ENCODE data around the gene MTERF4. TPM values are rescaled to one million over a fixed set of nuclear protein-coding genes. Genes with fewer than 3 reads are reported as not detected.
A peak's percentile ranks its signal among the peaks of the same experiment; 100 is the strongest.

MTERF4 gene
- total and polyA plus RNA-seq, 2 of the 8 experiments (the other 6 are each of a cell fraction or from before 2014, with no cell fraction given) = 25.9 to 28.5 TPM

DNA sequence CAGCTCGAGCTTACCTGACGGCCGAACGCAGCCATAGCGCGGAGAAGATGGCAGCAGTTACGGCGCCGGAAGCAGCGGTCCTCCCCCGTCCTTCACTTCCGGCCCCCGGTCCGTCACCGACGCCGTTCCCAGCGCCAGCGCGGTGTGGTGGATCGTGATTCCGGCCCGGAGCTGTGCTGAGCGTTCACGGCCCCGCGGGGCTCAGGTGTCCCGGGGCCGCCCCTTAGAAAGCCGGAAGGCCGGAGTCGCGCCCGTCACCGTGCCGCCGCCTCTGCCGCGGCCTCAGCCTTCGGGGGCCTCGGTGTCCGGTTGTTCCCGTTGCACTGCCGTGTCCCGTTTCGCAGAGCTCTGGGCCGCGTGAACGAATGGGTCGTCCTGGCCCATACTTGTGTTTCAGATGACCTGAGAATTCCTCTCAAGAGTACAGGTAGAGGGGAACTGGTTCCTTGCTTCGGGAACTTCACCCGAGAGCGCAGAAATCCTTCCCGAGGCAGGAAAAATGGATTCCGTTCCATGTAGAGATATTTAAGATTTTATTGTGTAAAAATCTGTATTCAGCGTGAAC lies at the start of gene MTERF4 (continued):
- TF ChIP-seq CHD7 (IDR thresholded peaks at IDR 0.05; ENCODE audit: insufficient replicate concordance, low read length) (no peak), CBX5 (IDR thresholded peaks at IDR 0.05; ENCODE audit: low read depth, low read length) (no peak), FOSL1 (IDR thresholded peaks at IDR 0.05; ENCODE audit: insufficient read depth, low read depth, low read length) (no peak), ASH2L (IDR thresholded peaks at IDR 0.05; ENCODE audit: low read length) (peak; percentile 86), RBBP5 (IDR thresholded peaks at IDR 0.05; ENCODE audit: borderline replicate concordance, low read depth, low read length) (peak; percentile 85; the same call in 1 of the 2 replicates), MAFK (IDR thresholded peaks at IDR 0.05; ENCODE audit: low read depth, low read length) (no peak), KDM1A (IDR thresholded peaks at IDR 0.05; ENCODE audit: borderline replicate concordance, low read length) (no peak), RXRA (IDR thresholded peaks at IDR 0.05; ENCODE audit: insufficient read depth, low read depth, low read length) (no peak), NANOG (IDR thresholded peaks at IDR 0.05; ENCODE audit: insufficient read depth, low read depth, low read length, poor library complexity, severe bottlenecking) (peak; percentile 42)
- TF ChIP-seq, protein P1, sequence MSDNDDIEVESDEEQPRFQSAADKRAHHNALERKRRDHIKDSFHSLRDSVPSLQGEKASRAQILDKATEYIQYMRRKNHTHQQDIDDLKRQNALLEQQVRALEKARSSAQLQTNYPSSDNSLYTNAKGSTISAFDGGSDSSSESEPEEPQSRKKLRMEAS (IDR thresholded peaks at IDR 0.05) = peak; percentile 86

All from H1 (cell line).